ENCODE measurements around the gene ZBTB43. TPM values are rescaled to one million over a fixed set of nuclear protein-coding genes. Genes with fewer than 3 reads are reported as not detected.

The ZBTB43 gene
- total and polyA plus RNA-seq, 4 donors = 2.6 to 7.1 (median 5.0) TPM

GRCh38 chr9:126875756-126876510, 71.1 kb downstream of the ZBTB43 start (continued):
- TF ChIP-seq YY1 (IDR thresholded peaks at IDR 0.05) = no peak
- TF ChIP-seq ATF3 (IDR thresholded peaks at IDR 0.05) = no peak
- no peak for TF ChIP-seq EGR1 (IDR thresholded peaks at IDR 0.05; ENCODE audit: low read depth in 2 of 2)

GRCh38 chr9:126876531-126876930, 71.7 kb downstream of the ZBTB43 start:
- no peak overlapping the region for H3K9ac ChIP-seq (ENCODE audit: low read depth in 1 of 2, low read length in 2 of 2)
- H3K27me3 ChIP-seq (ENCODE audit: control insufficient read depth in 4 of 4, insufficient read depth in 4 of 4, low read length in 3 of 4) = no peaks in the 10 kb centered on the region
- H3K4me3 ChIP-seq (ENCODE audit: low read depth in 1 of 3, low read length in 3 of 3) = no peak overlapping the region
- peaks cover 5 to 19% (median 10%) of the 10 kb centered on the region in 4 donors for H3K36me3 ChIP-seq (ENCODE audit: control insufficient read depth in 4 of 4, insufficient read depth in 3 of 4, low read depth in 1 of 4, low read length in 3 of 4)
- TF ChIP-seq RXRA (IDR thresholded peaks at IDR 0.05) (no peak), RAD21 (IDR thresholded peaks at IDR 0.05) (no peak), JUND (IDR thresholded peaks at IDR 0.05) (no peak)
- no peaks in the 10 kb centered on the region for H3K4me1 ChIP-seq (ENCODE audit: control insufficient read depth in 4 of 4, insufficient read depth in 4 of 4, low read length in 3 of 4)
- no peak for DNase-seq (ENCODE audit: low spot score)
- H3K27ac ChIP-seq (ENCODE audit: low read depth in 1 of 2, low read length in 2 of 2) = no peak overlapping the region
- WGBS = 88% methylated on average over 4 of the region's 4 CpGs
- H3K9me3 ChIP-seq (ENCODE audit: control insufficient read depth in 4 of 4, low read length in 3 of 4) = no peaks in the 10 kb centered on the region

GRCh38 chr9:126877418-126877817, 72.6 kb downstream of the ZBTB43 start:
- no peak for DNase-seq (ENCODE audit: low spot score)
- no peaks in the 10 kb centered on the region for H3K27me3 ChIP-seq (ENCODE audit: control insufficient read depth in 4 of 4, insufficient read depth in 4 of 4, low read length in 3 of 4)
- 92% methylated on average over 9 of the region's 9 CpGs for WGBS
- peaks cover 5 to 19% (median 11%) of the 10 kb centered on the region in 4 donors for H3K36me3 ChIP-seq (ENCODE audit: control insufficient read depth in 4 of 4, insufficient read depth in 3 of 4, low read depth in 1 of 4, low read length in 3 of 4)
- H3K9me3 ChIP-seq (ENCODE audit: control insufficient read depth in 4 of 4, low read length in 3 of 4) = no peaks in the 10 kb centered on the region
- H3K27ac ChIP-seq (ENCODE audit: low read depth in 1 of 2, low read length in 2 of 2) = no peak overlapping the region
- H3K9ac ChIP-seq (ENCODE audit: low read depth in 1 of 2, low read length in 2 of 2) = no peak overlapping the region
- TF ChIP-seq FOXA1 (IDR thresholded peaks at IDR 0.05) (no peak), SP1 (IDR thresholded peaks at IDR 0.05) (no peak), YY1 (IDR thresholded peaks at IDR 0.05) (no peak), ATF3 (IDR thresholded peaks at IDR 0.05) (no peak), GABPA (IDR thresholded peaks at IDR 0.05 in 1 of 2, conservative IDR thresholded peaks at IDR 0.05 in 1 of 2) (no peak), JUND (IDR thresholded peaks at IDR 0.05) (no peak), HNF4A (conservative IDR thresholded peaks at IDR 0.05) (no peak)
- no peak overlapping the region for H3K4me3 ChIP-seq (ENCODE audit: low read depth in 1 of 3, low read length in 3 of 3)
- H3K4me1 ChIP-seq (ENCODE audit: control insufficient read depth in 4 of 4, insufficient read depth in 4 of 4, low read length in 3 of 4) = no peaks in the 10 kb centered on the region

GRCh38 chr9:126879288-126879687, 74.4 kb downstream of the ZBTB43 start:
- DNase-seq (ENCODE audit: low spot score) = no peak
- Histone ChIP-seq H3K4me3 (ENCODE audit: low read depth in 1 of 3, low read length in 3 of 3) (no peak overlapping the region), H3K9ac (ENCODE audit: low read depth in 1 of 2, low read length in 2 of 2) (no peak overlapping the region), H3K27ac (ENCODE audit: low read depth in 1 of 2, low read length in 2 of 2) (no peak overlapping the region), H3K4me1 (ENCODE audit: control insufficient read depth in 4 of 4, insufficient read depth in 4 of 4, low read length in 3 of 4) (no peaks in the 10 kb centered on the region), H3K9me3 (ENCODE audit: control insufficient read depth in 4 of 4, low read length in 3 of 4) (no peaks in the 10 kb centered on the region), H3K27me3 (ENCODE audit: control insufficient read depth in 4 of 4, insufficient read depth in 4 of 4, low read length in 3 of 4) (no peaks in the 10 kb centered on the region), H3K36me3 (ENCODE audit: control insufficient read depth in 4 of 4, insufficient read depth in 3 of 4, low read depth in 1 of 4, low read length in 3 of 4) (peaks cover 5 to 19% (median 13%) of the 10 kb centered on the region in 4 donors)
- WGBS = 94% methylated on average over 9 of the region's 9 CpGs
- no peak for TF ChIP-seq HNF4G (IDR thresholded peaks at IDR 0.05)
- no peak for TF ChIP-seq MAX (IDR thresholded peaks at IDR 0.05)
- no peak for TF ChIP-seq RXRA (IDR thresholded peaks at IDR 0.05)
- no peak for TF ChIP-seq CTCF (IDR thresholded peaks at IDR 0.05; ENCODE audit: low read depth, low read length, missing input control)
- no peak for TF ChIP-seq FOXA2 (IDR thresholded peaks at IDR 0.05)
- no peak for TF ChIP-seq HNF4A (conservative IDR thresholded peaks at IDR 0.05)
- TF ChIP-seq RAD21 (IDR thresholded peaks at IDR 0.05) = no peak
- TF ChIP-seq ATF3 (IDR thresholded peaks at IDR 0.05) = no peak
- TF ChIP-seq YY1 (IDR thresholded peaks at IDR 0.05) = no peak
- no peak for TF ChIP-seq GABPA (IDR thresholded peaks at IDR 0.05 in 1 of 2, conservative IDR thresholded peaks at IDR 0.05 in 1 of 2)
- no peak for TF ChIP-seq JUND (IDR thresholded peaks at IDR 0.05)
- no peak for TF ChIP-seq REST (IDR thresholded peaks at IDR 0.05)
- TF ChIP-seq FOXA1 (IDR thresholded peaks at IDR 0.05) = no peak
- TF ChIP-seq ZBTB33 (IDR thresholded peaks at IDR 0.05) = no peak
